Measurements from ENCODE around the gene IL1RAP.

GRCh38 chr3:190512666-190513065, 1.2 kb upstream of the IL1RAP start:
- no peak for TF ChIP-seq RAD21 (IDR thresholded peaks at IDR 0.05; ENCODE audit: low read depth)
- no peak for TF ChIP-seq YY1 (IDR thresholded peaks at IDR 0.05; ENCODE audit: low read depth)
- no peak for TF ChIP-seq EGR1 (IDR thresholded peaks at IDR 0.05)
- TF ChIP-seq NFIC (IDR thresholded peaks at IDR 0.05) = no peak
- no peak for TF ChIP-seq TAF1 (IDR thresholded peaks at IDR 0.05; ENCODE audit: low read depth)
- no peak for TF ChIP-seq CREB1 (IDR thresholded peaks at IDR 0.05; ENCODE audit: low read depth)
- TF ChIP-seq TCF12 (IDR thresholded peaks at IDR 0.05; ENCODE audit: low read depth) = no peak
- TF ChIP-seq TEAD4 (IDR thresholded peaks at IDR 0.05) = no peak
- TF ChIP-seq EP300 (IDR thresholded peaks at IDR 0.05; ENCODE audit: borderline replicate concordance) = no peak
- TF ChIP-seq REST (IDR thresholded peaks at IDR 0.05; ENCODE audit: low read depth) = no peak

All from Ishikawa (cell line).